ENCODE measurements around the gene BLZF1.

BLZF1 gene

GRCh38 chr1:169360415-169360814, 7.6 kb upstream of the BLZF1 start:
- Histone ChIP-seq H3K9me2 (replicated peaks; ENCODE audit: insufficient read depth, low read length) (no peaks in the 10 kb centered on the region), H3K4me3 (ENCODE audit: low read length) (no peak overlapping the region), H3K36me3 (replicated peaks; ENCODE audit: insufficient read depth, low read length) (no peaks in the 10 kb centered on the region), H3K79me2 (ENCODE audit: low read length) (no peaks in the 10 kb centered on the region), H2AFZ (ENCODE audit: low read length) (no peak overlapping the region), H3K27ac (ENCODE audit: low read length) (no peak overlapping the region), H3K27me3 (replicated peaks; ENCODE audit: insufficient read depth, low read length) (no peaks in the 10 kb centered on the region), H3K9ac (ENCODE audit: low read length) (no peak overlapping the region), H3K9me3 (replicated peaks; ENCODE audit: insufficient read depth, low read length) (no peaks in the 10 kb centered on the region), H4K20me1 (ENCODE audit: insufficient read depth, low read length) (no peaks in the 10 kb centered on the region), H3F3A (ENCODE audit: insufficient read depth, low read length) (no peaks in the 10 kb centered on the region), H3K4me1 (ENCODE audit: low read length) (no peaks in the 10 kb centered on the region), H3K4me2 (ENCODE audit: low read depth, low read length) (no peak overlapping the region)
- TF ChIP-seq EZH2phosphoT487 (IDR thresholded peaks at IDR 0.05; ENCODE audit: low read length) (no peak), EZH2 (optimal IDR thresholded peaks at IDR 0.05; ENCODE audit: low read depth, low read length) (no peak), CTCF (IDR thresholded peaks at IDR 0.05; ENCODE audit: low read length) (no peak)
- no peak for DNase-seq

- no peaks in the 10 kb centered on the region for H3K9me2 ChIP-seq (replicated peaks; ENCODE audit: insufficient read depth, low read length)
- no peaks in the 10 kb centered on the region for H3K36me3 ChIP-seq (replicated peaks; ENCODE audit: insufficient read depth, low read length)
- no peak overlapping the region for H3K9ac ChIP-seq (ENCODE audit: low read length)
- H3K9me3 ChIP-seq (replicated peaks; ENCODE audit: insufficient read depth, low read length) = no peaks in the 10 kb centered on the region
- H3K4me3 ChIP-seq (ENCODE audit: low read length) = no peak overlapping the region
- no peak overlapping the region for H3K27ac ChIP-seq (ENCODE audit: low read length)
- no peaks in the 10 kb centered on the region for H3F3A ChIP-seq (ENCODE audit: insufficient read depth, low read length)
- no peaks in the 10 kb centered on the region for H3K4me1 ChIP-seq (ENCODE audit: low read length)
- H3K27me3 ChIP-seq (replicated peaks; ENCODE audit: insufficient read depth, low read length) = no peaks in the 10 kb centered on the region
- no peaks in the 10 kb centered on the region for H4K20me1 ChIP-seq (ENCODE audit: insufficient read depth, low read length)
- H3K4me2 ChIP-seq (ENCODE audit: low read depth, low read length) = no peak overlapping the region
- TF ChIP-seq CTCF (IDR thresholded peaks at IDR 0.05; ENCODE audit: low read length) = no peak
- TF ChIP-seq EZH2phosphoT487 (IDR thresholded peaks at IDR 0.05; ENCODE audit: low read length) = no peak
- H3K79me2 ChIP-seq (ENCODE audit: low read length) = no peaks in the 10 kb centered on the region
- no peak for DNase-seq
- no peak overlapping the region for H2AFZ ChIP-seq (ENCODE audit: low read length)
Measured at GRCh38 chr1:169361281-169361680, 6.7 kb upstream of the BLZF1 start.

- Histone ChIP-seq H2AFZ (ENCODE audit: low read length) (no peak overlapping the region), H3K27ac (ENCODE audit: low read length) (no peak overlapping the region), H3K4me3 (ENCODE audit: low read length) (no peak overlapping the region)
Measured at GRCh38 chr1:169363046-169363730, 4.8 kb upstream of the BLZF1 start.

More at GRCh38 chr1:169363046-169363730, 4.8 kb upstream of the BLZF1 start:
- Histone ChIP-seq H3K9ac (ENCODE audit: low read length) (no peak overlapping the region), H3K27me3 (replicated peaks; ENCODE audit: insufficient read depth, low read length) (no peaks in the 10 kb centered on the region), H3K4me2 (ENCODE audit: low read depth, low read length) (no peak overlapping the region), H3K36me3 (replicated peaks; ENCODE audit: insufficient read depth, low read length) (no peaks in the 10 kb centered on the region), H3F3A (ENCODE audit: insufficient read depth, low read length) (peaks cover 4% of the 10 kb centered on the region), H4K20me1 (ENCODE audit: insufficient read depth, low read length) (no peaks in the 10 kb centered on the region), H3K9me2 (replicated peaks; ENCODE audit: insufficient read depth, low read length) (no peaks in the 10 kb centered on the region), H3K9me3 (replicated peaks; ENCODE audit: insufficient read depth, low read length) (no peaks in the 10 kb centered on the region), H3K79me2 (ENCODE audit: low read length) (no peaks in the 10 kb centered on the region), H3K4me1 (ENCODE audit: low read length) (peaks cover 6% of the 10 kb centered on the region; the same call in 1 of the 2 replicates)
- TF ChIP-seq CTCF (IDR thresholded peaks at IDR 0.05; ENCODE audit: low read length) = no peak
- TF ChIP-seq EZH2 (optimal IDR thresholded peaks at IDR 0.05; ENCODE audit: low read depth, low read length) = no peak
- no peak for TF ChIP-seq EZH2phosphoT487 (IDR thresholded peaks at IDR 0.05; ENCODE audit: low read length)
- DNase-seq = no peak

Data from MM.1S (cell line).